Colonic mucosa (tissue), 4 donors: ENCODE results near the gene SCIMP. TPM values are rescaled to one million over a fixed set of nuclear protein-coding genes. Genes with fewer than 3 reads are reported as not detected.
"Not testable (repeated sequence)": the region's sequence is repeated elsewhere in the genome, so short reads cannot be mapped to it uniquely, and the experiment has no call there.

Experiments
- DNase-seq: peaks from one replicate; pipeline ENCODE4 v3.0.0-alpha.2; 2020
- H3K27ac ChIP-seq: fragments of 200-600 bp; one replicate; pipeline ENCODE4 v1.8.0; 2021
- H3K27me3 ChIP-seq: fragments of 200-600 bp; one replicate; pipeline ENCODE4 v1.8.0; 2021
- H3K36me3 ChIP-seq: fragments of 200-600 bp; one replicate; pipeline ENCODE4 v1.8.0; 2021
- H3K4me1 ChIP-seq: fragments of 200-600 bp; one replicate; pipeline ENCODE4 v1.8.0; 2021; ENCODE audit warnings: mild to moderate bottlenecking
- H3K4me3 ChIP-seq: fragments of 200-600 bp; one replicate; pipeline ENCODE4 v1.8.0; 2021
- H3K9ac ChIP-seq, 2 donors: one replicate each; pipeline ENCODE4 v1.7.0; 2013; ENCODE audit warnings: control low read depth in 2 of 2, low read depth in 2 of 2, low read length in 2 of 2
- H3K9me3 ChIP-seq: fragments of 200-600 bp; one replicate; pipeline ENCODE4 v1.8.0; 2021
- intact Hi-C: fragments of 100-400 bp; cut with DNase I; formaldehyde crosslinking; loops from one replicate; pipeline ENCODE4 v1.14.1; 2022
- total RNA-seq, 2 donors: library from RNA; stranded (reverse); fragmentation: NEBNext Ultra II Directional in 1 of 2; extraction: Animal tissue kit (Norgen Biotek cat#: 25700) in 1 of 2; gene quantifications; one replicate each; pipeline ENCODE4 v1.2.1, GENCODE V29; 2021
- TF ChIP-seq, protein P1 (sequence below): fragments of 200-600 bp; IDR thresholded peaks from one replicate; pipeline ENCODE4 v1.8.0; 2022; ENCODE audit warnings: antibody characterized with exemption, mild to moderate bottlenecking
- donor health status: healthy.
- donor health status: DM: no; HTN: no; CAD: no.
- donor health status: DM: no; HTN: no; CAD: no.

The SCIMP gene
- total RNA-seq, 2 donors from 2014 or later = 0.86 to 1.5 TPM

DNA sequence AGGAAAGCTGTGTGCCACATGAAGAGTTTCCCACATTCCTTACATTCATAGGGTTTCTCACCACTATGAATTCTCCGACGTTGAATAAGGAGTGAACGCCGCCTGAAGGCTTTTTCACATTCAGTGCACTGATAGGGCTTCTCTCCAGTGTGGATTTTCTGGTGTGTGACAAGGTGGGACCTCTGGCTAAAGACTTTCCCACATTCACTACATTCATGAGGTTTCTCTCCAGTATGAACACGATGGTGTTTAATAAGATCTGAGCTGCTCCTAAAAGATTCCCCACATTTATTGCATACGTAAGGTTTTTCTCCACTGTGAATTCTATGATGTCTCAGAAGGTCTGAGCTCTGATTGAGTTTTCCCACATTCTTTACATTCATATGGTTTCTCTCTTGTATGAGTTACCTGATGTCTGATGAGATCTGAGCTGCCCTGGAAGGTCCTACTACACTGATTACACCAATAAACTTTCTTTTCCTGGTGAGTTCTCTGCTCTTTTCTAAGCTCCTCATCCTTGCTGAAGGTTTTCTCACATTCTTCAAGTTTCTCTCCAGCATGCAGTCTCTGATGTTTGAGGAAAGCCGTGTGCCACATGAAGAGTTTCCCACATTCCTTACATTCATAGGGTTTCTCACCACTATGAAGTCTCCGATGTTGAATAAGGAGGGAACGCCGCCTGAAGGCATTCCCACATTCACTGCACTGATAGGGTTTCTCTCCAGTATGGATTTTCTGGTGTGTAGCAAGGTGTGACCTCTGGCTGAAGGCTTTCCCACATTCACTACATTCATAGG lies 53.0 kb downstream of the SCIMP start:
- Histone ChIP-seq H3K4me3 (no peak overlapping the region), H3K27me3 (no peaks in the 10 kb centered on the region), H3K36me3 (no peaks in the 10 kb centered on the region), H3K9ac (no peak overlapping the region), H3K9me3 (peaks cover 37% of the 10 kb centered on the region), H3K27ac (no peak overlapping the region), H3K4me1 (no peaks in the 10 kb centered on the region)
- intact Hi-C loops = no loop called here
- TF ChIP-seq, protein P1, sequence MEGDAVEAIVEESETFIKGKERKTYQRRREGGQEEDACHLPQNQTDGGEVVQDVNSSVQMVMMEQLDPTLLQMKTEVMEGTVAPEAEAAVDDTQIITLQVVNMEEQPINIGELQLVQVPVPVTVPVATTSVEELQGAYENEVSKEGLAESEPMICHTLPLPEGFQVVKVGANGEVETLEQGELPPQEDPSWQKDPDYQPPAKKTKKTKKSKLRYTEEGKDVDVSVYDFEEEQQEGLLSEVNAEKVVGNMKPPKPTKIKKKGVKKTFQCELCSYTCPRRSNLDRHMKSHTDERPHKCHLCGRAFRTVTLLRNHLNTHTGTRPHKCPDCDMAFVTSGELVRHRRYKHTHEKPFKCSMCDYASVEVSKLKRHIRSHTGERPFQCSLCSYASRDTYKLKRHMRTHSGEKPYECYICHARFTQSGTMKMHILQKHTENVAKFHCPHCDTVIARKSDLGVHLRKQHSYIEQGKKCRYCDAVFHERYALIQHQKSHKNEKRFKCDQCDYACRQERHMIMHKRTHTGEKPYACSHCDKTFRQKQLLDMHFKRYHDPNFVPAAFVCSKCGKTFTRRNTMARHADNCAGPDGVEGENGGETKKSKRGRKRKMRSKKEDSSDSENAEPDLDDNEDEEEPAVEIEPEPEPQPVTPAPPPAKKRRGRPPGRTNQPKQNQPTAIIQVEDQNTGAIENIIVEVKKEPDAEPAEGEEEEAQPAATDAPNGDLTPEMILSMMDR = no peak
- DNase-seq = no peak

DNA sequence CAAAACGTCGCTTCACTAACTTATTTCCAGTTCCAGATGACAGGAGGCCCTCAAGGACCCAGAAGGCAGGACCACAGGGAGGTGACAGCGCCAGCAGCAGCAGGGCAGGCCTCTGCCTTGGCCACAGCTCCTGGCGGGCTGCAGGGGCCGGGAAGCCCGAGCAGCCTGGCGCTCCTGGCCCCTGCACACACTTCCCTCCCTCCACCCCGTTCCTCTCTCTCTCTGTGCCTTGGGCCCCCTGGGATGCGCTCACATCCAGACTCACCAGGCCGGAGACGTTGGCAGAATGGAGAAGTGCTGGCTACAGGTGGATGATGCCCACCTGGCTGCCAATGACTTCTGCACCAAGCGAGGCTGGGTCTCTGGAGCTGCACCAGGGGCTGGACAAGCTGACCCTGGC lies 55.7 kb downstream of the SCIMP start:
- DNase-seq = no peak
- H3K4me3 ChIP-seq = no peak overlapping the region
- no peaks in the 10 kb centered on the region for H3K27me3 ChIP-seq
- peaks cover 25% of the 10 kb centered on the region for H3K9me3 ChIP-seq
- no peak overlapping the region for H3K27ac ChIP-seq
- TF ChIP-seq, protein P1 = no peak
- no peaks in the 10 kb centered on the region for H3K4me1 ChIP-seq
- no peak overlapping the region for H3K9ac ChIP-seq
- H3K36me3 ChIP-seq = no peaks in the 10 kb centered on the region
- intact Hi-C loops = no loop called here

DNA sequence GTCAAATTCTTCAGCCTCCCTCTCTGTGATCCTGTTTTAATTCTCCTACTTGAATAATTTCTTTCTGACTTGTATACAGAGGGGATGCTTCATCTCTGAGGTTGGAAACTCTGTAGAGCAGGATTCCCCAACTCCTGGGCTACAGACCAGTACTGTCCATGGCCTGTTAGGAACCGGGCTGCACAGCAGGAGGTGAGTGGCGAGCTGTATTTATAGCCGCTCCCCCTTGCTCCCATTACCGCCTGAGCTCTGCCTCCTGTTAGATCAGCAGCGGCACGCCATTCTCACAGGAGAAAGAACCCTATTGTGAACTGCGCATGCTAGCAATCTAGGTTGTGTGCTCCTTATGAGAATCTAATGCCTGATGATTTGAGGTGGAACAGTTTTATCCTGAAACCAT lies 59.6 kb downstream of the SCIMP start:
- H3K4me1 ChIP-seq, H3K36me3 ChIP-seq, H3K27ac ChIP-seq, H3K9ac ChIP-seq, H3K4me3 ChIP-seq, H3K9me3 ChIP-seq, H3K27me3 ChIP-seq, intact Hi-C loops, DNase-seq: not testable (repeated sequence)

DNA sequence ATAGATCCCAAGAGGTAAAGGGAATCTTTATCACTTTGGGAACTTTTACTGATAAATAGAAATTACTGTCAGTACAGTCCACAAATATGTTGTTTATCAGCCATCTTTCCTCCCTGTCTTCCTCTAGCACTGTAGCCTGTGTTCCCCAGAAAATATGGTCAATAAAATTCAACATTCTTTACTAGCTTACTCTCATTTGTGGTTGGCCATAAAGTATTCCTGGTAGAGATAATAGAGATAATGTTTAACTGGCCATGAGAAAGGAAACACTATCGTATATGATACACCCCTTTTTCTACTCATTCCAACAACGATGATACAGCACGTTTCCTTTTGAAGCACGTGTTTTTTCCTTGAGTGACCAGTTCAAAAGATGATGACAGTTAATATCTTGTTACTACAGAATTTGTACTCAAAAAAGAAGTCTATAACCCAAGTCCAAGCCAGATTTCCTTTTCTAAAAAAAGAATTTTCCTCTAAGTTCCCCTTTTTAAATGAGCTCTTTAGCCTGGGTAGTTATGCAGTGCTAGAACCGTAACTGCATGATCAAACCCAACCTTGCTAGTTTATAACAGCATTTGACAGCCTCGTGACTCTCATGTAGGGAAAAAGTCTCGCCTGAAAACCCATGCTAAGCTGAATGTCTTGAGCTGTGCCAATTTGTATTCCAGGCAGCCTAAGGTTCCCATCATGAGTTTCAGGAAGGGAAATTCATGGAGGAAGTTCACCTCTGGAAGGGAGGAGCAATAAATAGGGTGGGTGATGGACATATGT lies 68.7 kb downstream of the SCIMP start:
- H3K4me1 ChIP-seq, H3K27me3 ChIP-seq, H3K9me3 ChIP-seq, H3K27ac ChIP-seq, H3K9ac ChIP-seq, DNase-seq, H3K36me3 ChIP-seq, H3K4me3 ChIP-seq, intact Hi-C loops: not testable (repeated sequence)

DNA sequence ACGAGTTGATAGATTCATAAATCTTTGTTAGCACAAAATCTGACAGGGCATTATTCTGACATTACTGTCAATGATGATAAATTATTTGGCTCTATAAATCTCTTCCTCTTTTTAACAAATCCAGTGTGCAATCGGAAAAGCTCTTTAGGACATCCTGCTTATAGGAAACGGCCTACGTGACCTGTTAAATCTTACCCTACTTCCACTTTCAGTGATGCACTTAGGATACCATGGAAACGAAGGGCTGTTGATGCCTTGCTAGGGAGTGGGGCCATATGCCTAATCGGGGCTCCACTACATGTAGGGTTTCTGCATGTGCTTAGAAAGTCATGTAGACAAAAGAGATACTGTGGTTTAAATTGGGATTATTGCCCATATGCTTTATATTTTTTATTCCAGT lies 70.2 kb downstream of the SCIMP start:
- Histone ChIP-seq H3K9me3 (no peaks in the 10 kb centered on the region), H3K9ac (no peak overlapping the region), H3K36me3 (no peaks in the 10 kb centered on the region), H3K27ac (no peak overlapping the region), H3K4me3 (no peak overlapping the region), H3K4me1 (no peaks in the 10 kb centered on the region), H3K27me3 (no peaks in the 10 kb centered on the region)
- DNase-seq = no peak
- intact Hi-C loops = no loop called here
- TF ChIP-seq, protein P1 = no peak

DNA sequence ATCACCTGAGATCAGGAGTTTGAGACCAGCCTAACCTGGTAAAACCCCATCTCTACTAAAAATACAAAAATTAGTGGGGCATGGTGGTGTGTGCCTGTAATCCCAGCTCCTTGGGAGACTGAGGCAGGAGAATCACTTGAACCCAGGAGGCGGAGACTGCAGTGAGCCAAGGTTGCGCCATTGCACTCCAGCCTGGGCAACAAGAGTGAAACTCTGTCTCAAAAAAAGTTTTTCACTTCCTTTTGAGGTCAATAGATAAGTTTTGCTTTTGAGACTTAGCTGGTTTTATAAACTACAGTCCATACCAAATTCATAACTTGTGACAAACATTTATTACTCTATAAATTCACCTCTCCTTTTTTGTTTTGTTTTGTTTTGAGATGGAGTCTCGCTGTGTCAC lies 72.9 kb downstream of the SCIMP start:
- H3K36me3 ChIP-seq, H3K27me3 ChIP-seq, H3K27ac ChIP-seq, H3K9me3 ChIP-seq, H3K4me1 ChIP-seq, H3K9ac ChIP-seq, DNase-seq, intact Hi-C loops, H3K4me3 ChIP-seq: not testable (repeated sequence)

DNA sequence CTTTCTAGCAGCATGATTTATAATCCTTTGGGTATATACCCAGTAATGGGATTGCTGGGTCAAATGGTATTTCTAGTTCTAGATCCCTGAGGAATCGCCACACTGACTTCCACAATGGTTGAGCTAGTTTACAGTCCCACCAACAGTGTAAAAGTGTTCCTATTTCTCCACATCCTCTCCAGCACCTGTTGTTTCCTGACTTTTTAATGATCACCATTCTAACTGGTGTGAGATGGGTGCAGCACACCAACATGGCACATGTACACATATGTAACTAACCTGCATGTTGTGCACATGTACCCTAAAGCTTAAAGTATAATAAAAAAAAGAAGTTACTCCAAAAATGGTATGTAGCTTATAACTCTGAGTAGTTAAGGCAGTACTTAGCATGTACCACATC lies 74.0 kb downstream of the SCIMP start:
- H3K27me3 ChIP-seq, H3K4me3 ChIP-seq, DNase-seq, intact Hi-C loops, H3K36me3 ChIP-seq, H3K9ac ChIP-seq, H3K4me1 ChIP-seq, H3K27ac ChIP-seq, H3K9me3 ChIP-seq: not testable (repeated sequence)

Other genes with a start within 250 kb of the SCIMP start
- gene CAMTA2, start 247.2 kb downstream of the SCIMP start, total RNA-seq = 10 to 100 TPM; 39.8 to 52.6 TPM
- gene INCA1, start 237.3 kb downstream of the SCIMP start, total RNA-seq = 1 to 10 TPM; 1.6 to 4.2 TPM
- gene KIF1C, start 236.9 kb downstream of the SCIMP start, total RNA-seq = 100 to 1,000 TPM; 195 to 291 TPM
- 1 to 10 TPM; 1.7 to 2.6 TPM for gene SLC52A1, start 199.4 kb downstream of the SCIMP start, total RNA-seq
- gene ZFP3, start 156.4 kb downstream of the SCIMP start, total RNA-seq = 1 to 10 TPM; 6.2 to 6.3 TPM
- gene ZNF232, start 123.0 kb downstream of the SCIMP start, total RNA-seq = 10 to 100 TPM in 1 of 2 donors, 1 to 10 TPM in 1; 8.0 to 10.9 TPM
- under 1 TPM in 1 of 2 donors, not detected in 1; 0.13 TPM for gene USP6, start 118.8 kb downstream of the SCIMP start, total RNA-seq
- gene ZNF594, start 43.0 kb downstream of the SCIMP start, total RNA-seq = 1 to 10 TPM; 3.7 to 4.0 TPM
- 10 to 100 TPM; 22.6 to 23.2 TPM for gene RABEP1, start 47.4 kb upstream of the SCIMP start, total RNA-seq
- gene NUP88, start 184.8 kb upstream of the SCIMP start, total RNA-seq = 10 to 100 TPM; 66.5 to 77.6 TPM
- 10 to 100 TPM; 25.4 to 30.7 TPM for gene RPAIN, start 185.3 kb upstream of the SCIMP start, total RNA-seq
- 100 to 1,000 TPM; 126 to 349 TPM for gene C1QBP, start 204.3 kb upstream of the SCIMP start, total RNA-seq
- 10 to 100 TPM in 1 of 2 donors, 1 to 10 TPM in 1; 8.3 to 14.3 TPM for gene DHX33, start 234.1 kb upstream of the SCIMP start, total RNA-seq